HEK293T (cell line): ENCODE data around the gene FGD5.

Experiments used
- CTCF ChIA-PET: fragments of 350-600 bp; formaldehyde crosslinking; extraction: SDS; loops from one replicate; lab custom pipeline; 2021; ENCODE audit warnings: antibody characterized with exemption, inconsistent platforms; lab: Yijun Ruan, JAX
- POLR2A ChIA-PET: fragments of 350-600 bp; formaldehyde crosslinking; extraction: SDS; loops from one replicate; lab custom pipeline; 2020; ENCODE audit warnings: antibody characterized with exemption, inconsistent platforms; lab: Yijun Ruan, JAX
- DNase-seq: peaks from one replicate; pipeline ENCODE4 v3.0.0; 2012; ENCODE audit warnings: mixed read lengths; ENCODE audit errors: extremely low spot score
- ARNT ChIP-seq: fragments of 450-650 bp; IDR thresholded peaks from 2 replicates; pipeline ENCODE4 v1.6.1; 2017; ENCODE audit warnings: mild to moderate bottlenecking
- BHLHE40 ChIP-seq: fragments of 450-650 bp; IDR thresholded peaks from 2 replicates; pipeline ENCODE4 v1.6.1; 2016; ENCODE audit warnings: mild to moderate bottlenecking, moderate library complexity, borderline replicate concordance
- CTBP1 ChIP-seq: fragments of 450-650 bp; IDR thresholded peaks from 2 replicates; pipeline ENCODE4 v1.6.1; 2016; ENCODE audit warnings: borderline replicate concordance
- ELF4 ChIP-seq: fragments of 450-650 bp; IDR thresholded peaks from 2 replicates; pipeline ENCODE4 v1.6.1; 2017; ENCODE audit warnings: antibody characterized with exemption
- FOXA1 ChIP-seq: fragments of 450-650 bp; IDR thresholded peaks from 2 replicates; pipeline ENCODE4 v1.6.1; 2016; ENCODE audit warnings: mild to moderate bottlenecking
- FOXK2 ChIP-seq: fragments of 450-650 bp; IDR thresholded peaks from 2 replicates; pipeline ENCODE4 v1.6.1; 2016; ENCODE audit warnings: mild to moderate bottlenecking
- FOXM1 ChIP-seq: fragments of 450-650 bp; IDR thresholded peaks from 2 replicates; pipeline ENCODE4 v1.6.1; 2017; ENCODE audit warnings: mild to moderate bottlenecking, borderline replicate concordance
- HDGF ChIP-seq: fragments of 450-650 bp; IDR thresholded peaks from 2 replicates; pipeline ENCODE4 v1.6.1; 2017; ENCODE audit warnings: antibody characterized with exemption, borderline replicate concordance
- L3MBTL2 ChIP-seq: fragments of 450-650 bp; conservative IDR thresholded peaks from 2 replicates; pipeline ENCODE4 v1.6.1; 2016; ENCODE audit warnings: mild to moderate bottlenecking
- LEF1 ChIP-seq: fragments of 450-650 bp; IDR thresholded peaks from 2 replicates; pipeline ENCODE4 v1.6.1; 2017; ENCODE audit warnings: mild to moderate bottlenecking, borderline replicate concordance
- NFRKB ChIP-seq: fragments of 450-650 bp; IDR thresholded peaks from 2 replicates; pipeline ENCODE4 v1.6.1; 2016; ENCODE audit warnings: mild to moderate bottlenecking, moderate library complexity
- SP1 ChIP-seq: fragments of 450-650 bp; IDR thresholded peaks from 2 replicates; pipeline ENCODE4 v1.6.1; 2017
- SUZ12 ChIP-seq: fragments of 450-650 bp; IDR thresholded peaks from 2 replicates; pipeline ENCODE4 v1.6.1; 2016; ENCODE audit warnings: mild to moderate bottlenecking
- TARDBP ChIP-seq: fragments of 450-650 bp; IDR thresholded peaks from 2 replicates; pipeline ENCODE4 v1.6.1; 2016
- ZNF384 ChIP-seq: fragments of 450-650 bp; IDR thresholded peaks from 2 replicates; pipeline ENCODE4 v1.6.1; 2016
- TF ChIP-seq, protein P1 (sequence below): fragments of 450-650 bp; IDR thresholded peaks from 2 replicates; pipeline ENCODE4 v1.6.1; 2016

Gene FGD5

DNA sequence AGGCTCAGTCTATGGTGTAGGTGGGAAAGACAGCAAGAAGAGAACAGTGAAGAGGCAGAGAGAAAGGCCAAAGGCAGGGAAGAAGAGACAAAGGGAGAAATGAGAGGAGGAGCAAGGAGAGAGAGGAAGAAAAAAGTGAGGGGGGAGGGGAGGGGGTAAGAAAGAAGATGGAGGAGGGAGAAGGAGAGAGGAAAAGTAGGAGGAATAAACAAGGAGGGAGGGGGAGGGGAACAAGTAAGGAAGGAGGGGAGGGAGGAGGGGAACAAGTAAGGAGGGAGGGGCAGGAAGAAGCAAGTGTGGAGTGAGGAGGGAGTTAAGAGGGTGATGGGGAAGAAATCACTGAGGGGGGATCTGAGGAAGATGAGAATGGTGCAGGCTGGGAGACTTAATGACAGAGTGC, 45.5 kb upstream of the FGD5 start:
- CTCF ChIA-PET: no interaction called here
- no peak for TF ChIP-seq FOXM1
- TF ChIP-seq BHLHE40: no peak
- no peak for TF ChIP-seq ELF4
- no peak for TF ChIP-seq FOXK2
- TF ChIP-seq NFRKB: no peak
- no peak for TF ChIP-seq CTBP1
- no peak for TF ChIP-seq LEF1
- no peak for TF ChIP-seq HDGF
- TF ChIP-seq TARDBP: no peak
- TF ChIP-seq FOXA1: no peak
- TF ChIP-seq, protein P1, sequence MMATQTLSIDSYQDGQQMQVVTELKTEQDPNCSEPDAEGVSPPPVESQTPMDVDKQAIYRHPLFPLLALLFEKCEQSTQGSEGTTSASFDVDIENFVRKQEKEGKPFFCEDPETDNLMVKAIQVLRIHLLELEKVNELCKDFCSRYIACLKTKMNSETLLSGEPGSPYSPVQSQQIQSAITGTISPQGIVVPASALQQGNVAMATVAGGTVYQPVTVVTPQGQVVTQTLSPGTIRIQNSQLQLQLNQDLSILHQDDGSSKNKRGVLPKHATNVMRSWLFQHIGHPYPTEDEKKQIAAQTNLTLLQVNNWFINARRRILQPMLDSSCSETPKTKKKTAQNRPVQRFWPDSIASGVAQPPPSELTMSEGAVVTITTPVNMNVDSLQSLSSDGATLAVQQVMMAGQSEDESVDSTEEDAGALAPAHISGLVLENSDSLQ: no peak
- no peak for TF ChIP-seq SP1
- no peak for TF ChIP-seq L3MBTL2
- TF ChIP-seq ZNF384: no peak
- no peak for TF ChIP-seq SUZ12
- TF ChIP-seq ARNT: no peak
- DNase-seq: no peak
- POLR2A ChIA-PET: interaction anchor here (0.8 kb wide), 1 partner anchor 121 kb away, joined by 4 read pairs; the partner anchor contains the start of gene CCDC174

GRCh38 chr3:14773691-14774128, 45.1 kb upstream of the FGD5 start:
- ChIA-PET CTCF (interaction anchor here (0.7 kb wide), 1 partner anchor 167 kb away, joined by 3 read pairs; no protein-coding TSS in a partner anchor), POLR2A (no interaction called here)
- no peak for DNase-seq
- TF ChIP-seq NFRKB (no peak), FOXA1 (no peak), HDGF (no peak), BHLHE40 (no peak), CTBP1 (no peak), L3MBTL2 (no peak), SUZ12 (no peak), FOXK2 (no peak), TARDBP (no peak)

GRCh38 chr3:14774431-14774830, 44.3 kb upstream of the FGD5 start:
- no peak for DNase-seq
- CTCF ChIA-PET: interaction anchor here (0.7 kb wide), 1 partner anchor 167 kb away, joined by 3 read pairs; no protein-coding TSS in a partner anchor
- TF ChIP-seq, protein P1: no peak
- TF ChIP-seq SUZ12 (no peak), FOXM1 (no peak), HDGF (no peak), CTBP1 (no peak), ZNF384 (no peak), FOXK2 (no peak), NFRKB (no peak), BHLHE40 (no peak), FOXA1 (no peak), L3MBTL2 (no peak), TARDBP (no peak), LEF1 (no peak), ARNT (no peak), SP1 (no peak), ELF4 (no peak)
- POLR2A ChIA-PET: no interaction called here

- DNase-seq: no peak
- ChIA-PET CTCF (no interaction called here), POLR2A (no interaction called here)
- no peak for TF ChIP-seq TARDBP
- TF ChIP-seq CTBP1: no peak
Measured at GRCh38 chr3:14775011-14775410, 43.8 kb upstream of the FGD5 start.

- POLR2A ChIA-PET: no interaction called here
- CTCF ChIA-PET: no interaction called here
- TF ChIP-seq BHLHE40 (no peak), LEF1 (no peak), TARDBP (no peak), NFRKB (no peak), ARNT (no peak), SP1 (no peak), FOXK2 (no peak), ZNF384 (no peak), FOXM1 (no peak), FOXA1 (no peak), L3MBTL2 (no peak), SUZ12 (no peak), HDGF (no peak)
- DNase-seq: no peak
Measured at GRCh38 chr3:14775563-14775962, 43.2 kb upstream of the FGD5 start.

DNA sequence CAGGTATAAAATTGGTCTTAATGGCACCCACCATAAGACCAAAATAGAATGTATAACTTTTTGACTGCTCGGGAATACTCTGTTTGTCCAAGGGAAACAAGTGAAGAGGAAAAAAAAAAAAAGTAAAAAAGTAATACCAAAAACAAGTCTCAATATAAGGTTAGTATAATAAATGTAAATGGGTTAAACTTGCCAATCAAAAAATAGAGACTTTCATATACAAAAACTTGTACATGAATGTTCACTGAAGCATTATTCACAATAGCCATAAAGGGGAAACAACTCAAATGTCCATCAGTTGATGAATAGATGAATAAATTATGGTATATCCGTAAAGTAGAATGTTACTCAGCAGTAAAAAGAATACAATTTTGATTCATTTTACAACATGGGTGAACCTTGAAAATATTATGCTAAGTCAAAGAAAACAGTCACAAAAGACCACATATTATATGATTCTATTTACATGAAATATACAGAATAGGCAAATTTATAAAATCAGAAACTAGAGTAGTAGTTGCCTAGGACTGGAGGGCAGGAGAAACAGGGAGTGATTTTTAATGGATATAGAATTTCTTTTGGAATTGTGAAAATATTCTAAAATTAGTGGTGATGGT, 39.6 kb upstream of the FGD5 start:
- CTCF ChIA-PET: no interaction called here

More for the DNA sequence above, 39.6 kb upstream of the FGD5 start:
- no peak for TF ChIP-seq FOXK2
- TF ChIP-seq, protein P1: no peak
- no peak for TF ChIP-seq TARDBP
- TF ChIP-seq BHLHE40: no peak
- TF ChIP-seq NFRKB: no peak
- TF ChIP-seq SP1: no peak
- TF ChIP-seq LEF1: no peak
- no peak for TF ChIP-seq HDGF
- TF ChIP-seq ARNT: no peak
- TF ChIP-seq L3MBTL2: no peak
- no peak for TF ChIP-seq FOXM1
- no peak for TF ChIP-seq SUZ12
- no peak for TF ChIP-seq FOXA1
- TF ChIP-seq CTBP1: no peak
- TF ChIP-seq ZNF384: no peak
- no peak for TF ChIP-seq ELF4
- DNase-seq: no peak
- POLR2A ChIA-PET: no interaction called here
